AG10803 (cell line): ENCODE measurements around the gene ANKRD33B.
A peak's percentile ranks its signal among the peaks of the same experiment; 100 is the strongest.

Experiments used
- DNase-seq: peaks from one replicate; pipeline ENCODE4 v3.0.0; 2010; ENCODE audit warnings: low read depth
- H3K4me3 ChIP-seq: 2 replicates; pipeline ENCODE4 v1.5.1; 2011; ENCODE audit warnings: mild to moderate bottlenecking, low read length, control low read depth
- CTCF ChIP-seq: conservative IDR thresholded peaks from 2 replicates; pipeline ENCODE4 v1.5.1; 2011; ENCODE audit warnings: mild to moderate bottlenecking, low read length, control low read depth, inconsistent platforms

The ANKRD33B gene

DNA sequence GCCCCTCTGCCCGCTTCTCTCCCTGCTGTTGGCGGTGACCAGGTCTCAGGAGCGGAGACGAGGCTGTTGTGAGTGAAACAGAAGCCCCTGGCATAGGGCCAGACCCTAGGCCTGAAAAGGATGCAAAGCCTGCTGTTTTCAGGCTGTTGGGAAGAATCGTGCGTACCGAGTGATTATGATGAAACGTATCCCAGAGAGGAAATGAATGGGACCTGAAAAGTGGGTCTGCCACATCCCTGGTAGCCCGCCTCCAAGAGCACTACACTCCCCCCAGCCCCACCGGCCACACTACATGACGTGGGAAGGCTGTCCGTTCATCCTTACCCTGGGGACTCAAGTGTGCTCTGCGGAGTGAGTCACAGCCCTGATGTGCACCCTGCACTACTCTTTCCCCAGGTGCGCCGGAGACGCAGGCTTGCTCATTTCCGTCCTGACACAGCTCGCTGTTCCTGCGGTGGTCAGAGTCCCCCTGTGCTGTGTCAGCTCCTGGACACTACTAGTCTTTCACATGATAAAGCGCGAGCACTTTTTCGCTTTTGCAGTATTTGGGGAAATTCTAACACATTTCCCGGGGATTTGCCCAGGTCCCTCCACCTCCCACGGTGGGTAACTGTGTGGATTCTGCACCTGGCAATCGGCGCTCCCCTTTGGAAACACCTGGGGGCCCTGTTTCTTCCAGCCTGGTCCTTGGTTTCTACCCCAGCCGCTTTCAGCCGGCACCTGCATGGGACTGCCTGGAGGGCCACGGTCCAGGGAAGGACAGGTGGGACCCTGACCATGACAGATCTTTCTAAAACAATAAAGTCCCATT lies 91.5 kb downstream of the ANKRD33B start:
- no peak for TF ChIP-seq CTCF
- no peak overlapping the region for H3K4me3 ChIP-seq
- DNase-seq = no peak

- no peak overlapping the region for H3K4me3 ChIP-seq
- no peak for TF ChIP-seq CTCF
- peak; percentile 22 for DNase-seq
These were observed 92.3 kb downstream of the ANKRD33B start for GRCh38 chr5:10655972-10656830.

GRCh38 chr5:10658265-10658664 lies 94.4 kb downstream of the ANKRD33B start:
- no peak overlapping the region for H3K4me3 ChIP-seq
- no peak for DNase-seq
- no peak for TF ChIP-seq CTCF

DNA sequence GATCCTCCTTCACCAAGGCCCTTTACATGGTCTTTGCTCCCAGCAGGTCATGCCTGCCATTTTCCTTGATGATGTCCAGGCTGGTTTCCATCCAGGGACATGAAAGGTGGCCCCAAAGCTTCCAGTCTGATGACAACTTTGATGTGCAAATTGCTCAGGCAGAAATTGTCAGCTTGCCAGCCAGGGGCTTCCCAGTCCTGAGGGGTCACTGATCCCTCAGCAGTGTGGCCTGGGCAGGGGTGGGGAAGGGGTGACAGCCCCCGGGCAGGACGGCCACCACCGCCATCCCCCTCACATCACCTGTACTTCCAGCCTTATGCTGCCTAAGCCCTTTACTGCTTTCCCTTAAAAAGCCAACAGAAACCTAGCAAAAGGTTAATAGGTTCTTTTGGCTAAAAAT lies 96.3 kb downstream of the ANKRD33B start:
- no peak for DNase-seq
- no peak for TF ChIP-seq CTCF
- H3K4me3 ChIP-seq = no peak overlapping the region

GRCh38 chr5:10660720-10661387 lies 97.0 kb downstream of the ANKRD33B start:
- H3K4me3 ChIP-seq = no peak overlapping the region
- DNase-seq = no peak
- TF ChIP-seq CTCF = no peak

- no peak for TF ChIP-seq CTCF
- DNase-seq = no peak
- no peak overlapping the region for H3K4me3 ChIP-seq
These were observed 97.5 kb downstream of the ANKRD33B start for GRCh38 chr5:10661401-10661800.
